ENCODE data around the gene MAP3K2. TPM values are rescaled to one million over a fixed set of nuclear protein-coding genes. Genes with fewer than 3 reads are reported as not detected.
A peak's percentile ranks its signal among the peaks of the same experiment; 100 is the strongest.

Gene MAP3K2
- total and polyA plus RNA-seq, 2 experiments from 2014 or later = 10.2 to 23.5 TPM

DNA sequence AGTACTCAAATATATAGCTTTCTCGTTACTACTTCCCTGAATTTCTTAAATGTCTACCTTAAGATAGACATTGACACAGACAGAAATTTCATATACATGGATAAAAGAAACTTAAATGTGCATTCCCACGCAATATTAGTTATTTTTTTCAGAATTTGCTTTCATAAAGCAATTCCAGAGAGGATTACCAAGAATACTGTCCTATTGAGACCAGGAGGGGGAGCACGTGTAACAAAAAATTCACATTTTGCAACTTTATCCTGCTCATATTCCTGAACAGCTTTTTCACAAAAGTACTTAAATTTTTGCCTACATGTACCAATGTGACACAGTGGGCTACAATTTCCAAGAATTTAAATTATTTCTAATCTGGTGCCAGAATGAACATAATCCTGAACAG is 63.1 kb downstream of the MAP3K2 start:
- H3K36me3 ChIP-seq (ENCODE audit: insufficient read depth) = peaks cover 3% of the 10 kb centered on the region; the same call in 1 of the 2 replicates
- DNase-seq (ENCODE audit: low spot score) = peak; percentile 51

DNA sequence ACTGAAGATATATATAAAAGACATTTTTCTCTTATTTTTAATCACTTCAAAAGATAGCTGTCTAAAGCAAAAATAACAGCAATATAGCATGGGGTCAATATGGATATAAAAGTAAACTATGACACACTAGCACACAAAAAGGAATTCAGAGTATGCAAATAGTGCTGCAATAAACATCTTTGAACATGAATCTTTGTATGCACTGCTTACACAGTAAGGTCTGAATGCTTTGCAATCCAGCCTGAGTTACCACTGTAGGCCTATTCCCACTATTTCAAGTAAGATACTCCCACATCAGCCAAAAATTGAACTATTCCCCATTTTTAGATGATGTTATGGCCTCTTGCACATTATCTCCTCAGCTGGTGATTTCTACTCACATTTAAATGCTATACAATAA is 66.5 kb downstream of the MAP3K2 start:
- no peak for DNase-seq (ENCODE audit: low spot score)
- Histone ChIP-seq H2AFZ (no peak overlapping the region), H4K20me1 (replicated peaks; ENCODE audit: insufficient read depth) (no peaks in the 10 kb centered on the region; the same call in 1 of the 2 replicates), H3K9me2 (ENCODE audit: insufficient read depth) (no peaks in the 10 kb centered on the region), H3K36me3 (ENCODE audit: insufficient read depth) (peaks cover 3% of the 10 kb centered on the region; the same call in 1 of the 2 replicates), H3K4me3 (no peak overlapping the region), H3F3A (replicated peaks; ENCODE audit: low read depth) (no peaks in the 10 kb centered on the region), H3K27me3 (ENCODE audit: insufficient read depth) (no peaks in the 10 kb centered on the region), H3K27ac (ENCODE audit: low read depth) (no peak overlapping the region), H3K4me2 (no peak overlapping the region), H3K4me1 (ENCODE audit: insufficient read depth) (no peaks in the 10 kb centered on the region), H3K79me2 (replicated peaks; ENCODE audit: insufficient read depth) (no peaks in the 10 kb centered on the region)
- Mint-ChIP-seq H3K27me3 (ENCODE audit: insufficient read depth, low read depth, poor library complexity) (no peaks in the 10 kb centered on the region), H3K4me1 (no peaks in the 10 kb centered on the region), H3K9me3 (no peaks in the 10 kb centered on the region), H3K36me3 (ENCODE audit: low read depth) (peaks cover 27% of the 10 kb centered on the region), H3K27ac (no peak overlapping the region), H3K4me3 (no peak overlapping the region)
- TF ChIP-seq EZH2 (IDR thresholded peaks at IDR 0.05; ENCODE audit: low read depth, unreplicated experiment) (no peak), EZH2phosphoT487 (IDR thresholded peaks at IDR 0.05; ENCODE audit: unreplicated experiment) (no peak)
- TF ChIP-seq, protein P1, sequence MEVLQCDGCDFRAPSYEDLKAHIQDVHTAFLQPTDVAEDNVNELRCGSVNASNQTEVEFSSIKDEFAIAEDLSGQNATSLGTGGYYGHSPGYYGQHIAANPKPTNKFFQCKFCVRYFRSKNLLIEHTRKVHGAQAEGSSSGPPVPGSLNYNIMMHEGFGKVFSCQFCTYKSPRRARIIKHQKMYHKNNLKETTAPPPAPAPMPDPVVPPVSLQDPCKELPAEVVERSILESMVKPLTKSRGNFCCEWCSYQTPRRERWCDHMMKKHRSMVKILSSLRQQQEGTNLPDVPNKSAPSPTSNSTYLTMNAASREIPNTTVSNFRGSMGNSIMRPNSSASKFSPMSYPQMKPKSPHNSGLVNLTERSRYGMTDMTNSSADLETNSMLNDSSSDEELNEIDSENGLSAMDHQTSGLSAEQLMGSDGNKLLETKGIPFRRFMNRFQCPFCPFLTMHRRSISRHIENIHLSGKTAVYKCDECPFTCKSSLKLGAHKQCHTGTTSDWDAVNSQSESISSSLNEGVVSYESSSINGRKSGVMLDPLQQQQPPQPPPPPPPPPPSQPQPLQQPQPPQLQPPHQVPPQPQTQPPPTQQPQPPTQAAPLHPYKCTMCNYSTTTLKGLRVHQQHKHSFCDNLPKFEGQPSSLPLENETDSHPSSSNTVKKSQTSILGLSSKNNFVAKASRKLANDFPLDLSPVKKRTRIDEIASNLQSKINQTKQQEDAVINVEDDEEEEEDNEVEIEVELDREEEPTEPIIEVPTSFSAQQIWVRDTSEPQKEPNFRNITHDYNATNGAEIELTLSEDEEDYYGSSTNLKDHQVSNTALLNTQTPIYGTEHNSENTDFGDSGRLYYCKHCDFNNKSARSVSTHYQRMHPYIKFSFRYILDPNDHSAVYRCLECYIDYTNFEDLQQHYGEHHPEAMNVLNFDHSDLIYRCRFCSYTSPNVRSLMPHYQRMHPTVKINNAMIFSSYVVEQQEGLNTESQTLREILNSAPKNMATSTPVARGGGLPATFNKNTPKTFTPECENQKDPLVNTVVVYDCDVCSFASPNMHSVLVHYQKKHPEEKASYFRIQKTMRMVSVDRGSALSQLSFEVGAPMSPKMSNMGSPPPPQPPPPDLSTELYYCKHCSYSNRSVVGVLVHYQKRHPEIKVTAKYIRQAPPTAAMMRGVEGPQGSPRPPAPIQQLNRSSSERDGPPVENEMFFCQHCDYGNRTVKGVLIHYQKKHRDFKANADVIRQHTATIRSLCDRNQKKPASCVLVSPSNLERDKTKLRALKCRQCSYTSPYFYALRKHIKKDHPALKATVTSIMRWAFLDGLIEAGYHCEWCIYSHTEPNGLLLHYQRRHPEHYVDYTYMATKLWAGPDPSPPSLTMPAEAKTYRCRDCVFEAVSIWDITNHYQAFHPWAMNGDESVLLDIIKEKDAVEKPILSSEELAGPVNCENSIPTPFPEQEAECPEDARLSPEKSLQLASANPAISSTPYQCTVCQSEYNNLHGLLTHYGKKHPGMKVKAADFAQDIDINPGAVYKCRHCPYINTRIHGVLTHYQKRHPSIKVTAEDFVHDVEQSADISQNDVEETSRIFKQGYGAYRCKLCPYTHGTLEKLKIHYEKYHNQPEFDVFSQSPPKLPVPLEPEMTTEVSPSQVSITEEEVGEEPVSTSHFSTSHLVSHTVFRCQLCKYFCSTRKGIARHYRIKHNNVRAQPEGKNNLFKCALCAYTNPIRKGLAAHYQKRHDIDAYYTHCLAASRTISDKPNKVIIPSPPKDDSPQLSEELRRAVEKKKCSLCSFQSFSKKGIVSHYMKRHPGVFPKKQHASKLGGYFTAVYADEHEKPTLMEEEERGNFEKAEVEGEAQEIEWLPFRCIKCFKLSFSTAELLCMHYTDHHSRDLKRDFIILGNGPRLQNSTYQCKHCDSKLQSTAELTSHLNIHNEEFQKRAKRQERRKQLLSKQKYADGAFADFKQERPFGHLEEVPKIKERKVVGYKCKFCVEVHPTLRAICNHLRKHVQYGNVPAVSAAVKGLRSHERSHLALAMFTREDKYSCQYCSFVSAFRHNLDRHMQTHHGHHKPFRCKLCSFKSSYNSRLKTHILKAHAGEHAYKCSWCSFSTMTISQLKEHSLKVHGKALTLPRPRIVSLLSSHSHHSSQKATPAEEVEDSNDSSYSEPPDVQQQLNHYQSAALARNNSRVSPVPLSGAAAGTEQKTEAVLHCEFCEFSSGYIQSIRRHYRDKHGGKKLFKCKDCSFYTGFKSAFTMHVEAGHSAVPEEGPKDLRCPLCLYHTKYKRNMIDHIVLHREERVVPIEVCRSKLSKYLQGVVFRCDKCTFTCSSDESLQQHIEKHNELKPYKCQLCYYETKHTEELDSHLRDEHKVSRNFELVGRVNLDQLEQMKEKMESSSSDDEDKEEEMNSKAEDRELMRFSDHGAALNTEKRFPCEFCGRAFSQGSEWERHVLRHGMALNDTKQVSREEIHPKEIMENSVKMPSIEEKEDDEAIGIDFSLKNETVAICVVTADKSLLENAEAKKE (CRISPR knock-in tag; IDR thresholded peaks at IDR 0.05) = no peak
- ATAC-seq = no peak

More for the DNA sequence above, 63.1 kb downstream of the MAP3K2 start:
- Histone ChIP-seq H3K79me2 (replicated peaks; ENCODE audit: insufficient read depth) (no peaks in the 10 kb centered on the region), H3K27ac (ENCODE audit: low read depth) (no peak overlapping the region), H3K4me3 (no peak overlapping the region), H3F3A (replicated peaks; ENCODE audit: low read depth) (no peaks in the 10 kb centered on the region; the same call in 1 of the 2 replicates), H3K4me1 (ENCODE audit: insufficient read depth) (no peaks in the 10 kb centered on the region), H4K20me1 (replicated peaks; ENCODE audit: insufficient read depth) (no peaks in the 10 kb centered on the region; the same call in 1 of the 2 replicates), H3K9me2 (ENCODE audit: insufficient read depth) (no peaks in the 10 kb centered on the region), H3K27me3 (ENCODE audit: insufficient read depth) (no peaks in the 10 kb centered on the region), H2AFZ (no peak overlapping the region), H3K4me2 (no peak overlapping the region)
- TF ChIP-seq ZNF114 (CRISPR knock-in tag; IDR thresholded peaks at IDR 0.05) = no peak
- TF ChIP-seq, protein P2, sequence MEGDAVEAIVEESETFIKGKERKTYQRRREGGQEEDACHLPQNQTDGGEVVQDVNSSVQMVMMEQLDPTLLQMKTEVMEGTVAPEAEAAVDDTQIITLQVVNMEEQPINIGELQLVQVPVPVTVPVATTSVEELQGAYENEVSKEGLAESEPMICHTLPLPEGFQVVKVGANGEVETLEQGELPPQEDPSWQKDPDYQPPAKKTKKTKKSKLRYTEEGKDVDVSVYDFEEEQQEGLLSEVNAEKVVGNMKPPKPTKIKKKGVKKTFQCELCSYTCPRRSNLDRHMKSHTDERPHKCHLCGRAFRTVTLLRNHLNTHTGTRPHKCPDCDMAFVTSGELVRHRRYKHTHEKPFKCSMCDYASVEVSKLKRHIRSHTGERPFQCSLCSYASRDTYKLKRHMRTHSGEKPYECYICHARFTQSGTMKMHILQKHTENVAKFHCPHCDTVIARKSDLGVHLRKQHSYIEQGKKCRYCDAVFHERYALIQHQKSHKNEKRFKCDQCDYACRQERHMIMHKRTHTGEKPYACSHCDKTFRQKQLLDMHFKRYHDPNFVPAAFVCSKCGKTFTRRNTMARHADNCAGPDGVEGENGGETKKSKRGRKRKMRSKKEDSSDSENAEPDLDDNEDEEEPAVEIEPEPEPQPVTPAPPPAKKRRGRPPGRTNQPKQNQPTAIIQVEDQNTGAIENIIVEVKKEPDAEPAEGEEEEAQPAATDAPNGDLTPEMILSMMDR (conservative IDR thresholded peaks at IDR 0.05; ENCODE audit: low read depth in 2 of 2) = peak; percentile 63 to 78
- no peak overlapping the region for H3K27ac Mint-ChIP-seq
- no peaks in the 10 kb centered on the region for H3K9me3 Mint-ChIP-seq
- H3K4me3 Mint-ChIP-seq = no peak overlapping the region
- H3K36me3 Mint-ChIP-seq (ENCODE audit: low read depth) = peaks cover 23% of the 10 kb centered on the region
- H3K27me3 Mint-ChIP-seq (ENCODE audit: insufficient read depth, low read depth, poor library complexity) = no peaks in the 10 kb centered on the region
- no peak for ATAC-seq
- H3K4me1 Mint-ChIP-seq = no peaks in the 10 kb centered on the region
